ENCODE measurements around the gene CDKN2B-AS1. TPM values are rescaled to one million over a fixed set of nuclear protein-coding genes. Genes with fewer than 3 reads are reported as not detected.

CDKN2B-AS1 gene
- total RNA-seq, 1 donor: 12.9 TPM

DNA sequence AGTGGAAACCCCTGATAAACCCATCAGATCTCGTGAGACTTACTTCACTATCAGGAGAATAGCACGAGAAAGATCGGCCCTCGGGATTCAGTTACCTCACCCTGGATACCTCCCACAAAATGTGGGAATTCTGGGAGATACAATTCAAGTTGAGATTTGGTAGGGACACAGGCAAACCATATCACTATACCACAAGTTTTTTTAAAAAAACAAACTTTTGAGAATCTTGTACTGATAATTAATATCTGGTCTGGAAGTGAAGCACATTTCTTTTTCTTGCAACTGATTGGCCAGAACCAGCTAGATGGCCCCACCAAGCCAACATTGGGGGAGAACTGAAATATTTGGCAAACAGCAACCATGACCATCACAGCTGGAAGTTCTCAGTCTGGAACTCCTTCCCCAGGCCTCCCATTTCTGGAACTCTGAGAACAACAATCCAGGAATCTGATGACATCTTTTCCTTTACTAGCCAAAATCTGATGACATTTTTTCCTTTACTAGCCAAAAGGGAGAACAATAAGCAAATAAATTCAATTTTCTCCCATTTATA lies 66.3 kb downstream of the CDKN2B-AS1 start:
- peak; percentile 97 for DNase-seq (ENCODE audit: low read depth)
- no peak for TF ChIP-seq CTCF (IDR thresholded peaks at IDR 0.05; ENCODE audit: insufficient read depth, low read length)
- no peak overlapping the region for H3K4me3 ChIP-seq (ENCODE audit: low read depth, low read length)

DNA sequence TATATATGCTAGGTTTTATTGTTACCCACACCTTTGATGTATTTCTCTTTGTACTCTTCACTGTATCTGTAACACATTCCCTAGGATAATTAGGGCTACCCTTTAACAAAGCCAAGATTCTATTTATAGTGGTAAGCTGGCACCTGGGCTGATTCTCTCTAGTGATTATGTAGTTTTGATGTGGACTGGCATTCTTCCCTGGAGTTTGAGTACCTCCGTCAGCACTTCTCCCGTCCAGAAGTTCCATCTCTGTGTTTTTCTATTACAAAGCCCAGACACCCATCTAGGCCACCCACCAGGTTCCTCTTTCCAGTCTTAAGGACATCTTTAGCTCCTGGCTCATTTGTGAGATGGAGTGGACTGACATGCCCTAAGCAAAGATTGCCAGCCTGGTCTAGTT lies 70.4 kb downstream of the CDKN2B-AS1 start:
- TF ChIP-seq CTCF (IDR thresholded peaks at IDR 0.05; ENCODE audit: insufficient read depth, low read length): no peak
- DNase-seq (ENCODE audit: low read depth): no peak
- no peak overlapping the region for H3K4me3 ChIP-seq (ENCODE audit: low read depth, low read length)

DNA sequence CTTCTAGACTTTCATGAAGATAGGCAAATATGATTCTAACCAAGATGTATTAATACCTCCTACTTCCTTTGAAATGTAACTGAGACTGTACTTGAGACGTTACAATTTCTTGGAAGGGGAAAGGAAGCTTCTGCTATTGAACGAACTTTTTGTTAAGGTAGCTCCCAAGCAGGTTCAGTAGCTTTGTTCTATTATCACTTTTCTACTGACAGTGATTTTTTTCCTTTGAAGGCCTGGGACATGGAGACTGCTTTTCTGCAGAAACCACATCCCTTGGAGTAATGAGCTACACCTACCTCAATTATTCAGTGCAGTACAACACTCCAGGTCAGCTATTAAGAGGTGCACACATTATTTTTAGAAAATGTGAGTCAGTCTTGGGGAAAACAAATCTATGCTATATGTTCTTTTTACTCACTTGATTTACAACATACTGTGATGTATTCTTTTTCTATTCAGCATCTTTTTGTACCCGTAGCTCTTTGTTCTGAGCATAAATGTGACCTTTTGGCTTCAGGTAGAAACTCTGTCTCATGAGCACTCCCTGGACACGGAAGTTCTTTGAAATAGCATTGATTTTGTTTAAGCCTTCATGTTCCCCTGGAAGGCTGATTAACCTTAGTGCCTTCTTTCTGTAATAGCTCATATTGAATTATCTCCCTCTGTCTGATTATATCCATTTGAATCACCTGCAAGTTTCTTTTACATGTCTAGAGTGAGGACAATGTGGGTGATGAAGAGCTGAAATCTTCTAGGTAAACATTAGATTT lies 71.0 kb downstream of the CDKN2B-AS1 start:
- TF ChIP-seq CTCF (IDR thresholded peaks at IDR 0.05; ENCODE audit: insufficient read depth, low read length): no peak
- DNase-seq (ENCODE audit: low read depth): no peak
- H3K4me3 ChIP-seq (ENCODE audit: low read depth, low read length): no peak overlapping the region

GRCh38 chr9:22067196-22067595 lies 72.6 kb downstream of the CDKN2B-AS1 start:
- no peak overlapping the region for H3K4me3 ChIP-seq (ENCODE audit: low read depth, low read length)
- peak; percentile 77 for DNase-seq (ENCODE audit: low read depth)
- no peak for TF ChIP-seq CTCF (IDR thresholded peaks at IDR 0.05; ENCODE audit: insufficient read depth, low read length)

DNA sequence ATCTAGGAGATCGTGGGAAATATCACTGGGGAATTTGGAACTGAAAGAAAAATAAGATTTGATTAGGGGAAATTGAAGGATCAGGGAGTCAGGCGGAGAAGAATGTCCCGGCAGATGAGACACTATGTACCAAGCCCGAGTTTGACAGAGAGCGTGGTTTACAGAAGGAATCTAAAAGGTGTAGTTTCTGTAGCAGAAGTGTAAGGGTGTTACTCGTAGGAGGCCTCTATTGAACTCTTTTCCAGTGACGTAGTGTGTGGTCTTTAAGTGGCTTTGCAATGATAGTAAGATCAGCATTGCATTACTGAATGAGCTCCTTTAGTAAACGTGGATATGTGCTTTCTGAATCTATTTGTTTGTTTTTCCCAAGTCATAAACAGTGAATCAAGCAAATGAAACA lies 73.8 kb downstream of the CDKN2B-AS1 start:
- DNase-seq (ENCODE audit: low read depth): no peak
- no peak overlapping the region for H3K4me3 ChIP-seq (ENCODE audit: low read depth, low read length)
- TF ChIP-seq CTCF (IDR thresholded peaks at IDR 0.05; ENCODE audit: insufficient read depth, low read length): no peak

DNA sequence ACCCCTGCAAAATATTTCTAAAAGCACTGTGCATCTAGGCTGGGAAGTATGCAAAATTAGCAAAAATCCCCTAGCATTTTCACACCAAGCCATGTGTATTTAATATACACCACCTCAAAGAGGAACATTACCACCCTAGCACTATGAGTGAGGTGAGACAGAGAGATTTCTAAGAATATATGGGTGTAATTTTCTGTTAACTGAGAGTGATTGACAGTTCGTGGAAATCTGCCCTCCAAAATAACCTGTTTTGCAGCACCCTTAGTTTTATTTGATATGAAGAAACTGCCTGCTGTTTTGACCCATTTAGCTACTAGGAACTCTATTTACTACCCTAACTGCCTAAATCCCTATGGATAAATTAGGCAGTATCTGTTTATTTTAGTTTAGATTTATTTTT lies 78.8 kb downstream of the CDKN2B-AS1 start:
- no peak for TF ChIP-seq CTCF (IDR thresholded peaks at IDR 0.05; ENCODE audit: insufficient read depth, low read length)
- H3K4me3 ChIP-seq (ENCODE audit: low read depth, low read length): no peak overlapping the region
- no peak for DNase-seq (ENCODE audit: low read depth)

All from fibroblast of the aortic adventitia (primary cell).